HepG2 (cell line): ENCODE measurements around the gene PMEPA1. TPM values are rescaled to one million over a fixed set of nuclear protein-coding genes. Genes with fewer than 3 reads are reported as not detected.

Source experiments
- ATAC-seq: fragments of 200-7000 bp; cut with Tn5 transposase; 3 replicates; pipeline ENCODE4 v1.9.1; 2020; ENCODE audit warnings: mild to moderate bottlenecking, moderate library complexity
- BruUV-seq: library from RNA; stranded (reverse); fragments of 400-500 nt; replicated peaks from 2 replicates; lab custom pipeline; 2021; lab: Mats Ljungman, UMichigan
- CTCF ChIA-PET: fragments of 300-600 bp; formaldehyde crosslinking; extraction: SDS; loops from one replicate; lab custom pipeline; 2021; ENCODE audit warnings: low total read pairs, inconsistent platforms, low intra/inter-chr PET ratio; lab: Yijun Ruan, JAX
- POLR2A ChIA-PET: fragments of 350-600 bp; sonication (Branson Sonifier 250); formaldehyde crosslinking; loops from one replicate; lab custom pipeline; 2020; ENCODE audit warnings: antibody characterized with exemption, inconsistent platforms; lab: Yijun Ruan, JAX
- DNase-seq: peaks from one replicate; pipeline ENCODE4 v3.0.0-alpha.2; 2015; ENCODE audit warnings: low spot score
- FAIRE-seq: peaks from 3 replicates; lab custom pipeline; 2011; peaks lifted over from hg19 to GRCh38; lab: Jason Lieb, UNC
- H2AFZ ChIP-seq: one replicate; pipeline ENCODE4 v1.6.1; 2011; ENCODE audit warnings: low read length, inconsistent platforms
- H3K27ac ChIP-seq: fragments of 300-600 bp; 3 replicates; pipeline ENCODE4 v1.8.0; 2011; ENCODE audit warnings: mixed run types, mild to moderate bottlenecking, mixed read lengths, low read length, inconsistent platforms; ENCODE audit not compliant: insufficient read depth; ENCODE audit errors: extremely low read length
- H3K27me3 ChIP-seq, 2 experiments: fragments of 200-600 bp in 1 of 2; 2 replicates in 1 of 2; 3 replicates in 1 of 2; pipeline versions ENCODE4 v1.6.0 to v1.8.0; 2011; ENCODE audit warnings: low read length in 2 of 2, mild to moderate bottlenecking in 2 of 2, moderate library complexity in 2 of 2, inconsistent platforms in 1 of 2; ENCODE audit not compliant: insufficient read depth in 2 of 2, control insufficient read depth in 1 of 2
- H3K36me3 ChIP-seq, 2 experiments: fragments of 200-600 bp in 1 of 2; replicated peaks in 1 of 2; 2 replicates in 1 of 2; 3 replicates in 1 of 2; pipeline versions ENCODE4 v1.5.1 to v1.8.0; 2011; ENCODE audit warnings: low read length in 2 of 2, inconsistent platforms in 1 of 2; ENCODE audit not compliant: insufficient read depth in 2 of 2, control insufficient read depth in 1 of 2
- H3K4me1 ChIP-seq: 2 replicates; pipeline ENCODE4 v1.5.1; 2012; ENCODE audit warnings: low read length, inconsistent platforms; ENCODE audit not compliant: insufficient read depth
- H3K4me2 ChIP-seq: 2 replicates; pipeline ENCODE4 v1.6.0; 2011; ENCODE audit warnings: low read depth, low read length, inconsistent platforms
- H3K4me3 ChIP-seq, 3 experiments: fragments of 200-600 bp in 1 of 3; sonication (generic), shearing (Covaris generic) in 1 of 3; replicated peaks in 1 of 3; 2 replicates each; pipeline ENCODE4 v1.5.1; 2011 to 2016; ENCODE audit warnings: low read length in 3 of 3, inconsistent platforms in 2 of 3, low read depth in 2 of 3, mild to moderate bottlenecking in 2 of 3, control low read depth in 1 of 3, mixed read lengths in 1 of 3; ENCODE audit not compliant: insufficient read depth in 1 of 3
- H3K79me2 ChIP-seq: one replicate; pipeline ENCODE4 v1.6.1; 2011; ENCODE audit warnings: low read length, inconsistent platforms; ENCODE audit not compliant: insufficient read depth
- H3K9ac ChIP-seq: 2 replicates; pipeline ENCODE4 v1.6.0; 2011; ENCODE audit warnings: mild to moderate bottlenecking, low read depth, low read length, inconsistent platforms; ENCODE audit not compliant: insufficient read depth
- H3K9me3 ChIP-seq: 2 replicates; pipeline ENCODE4 v1.5.1; 2012; ENCODE audit warnings: mild to moderate bottlenecking, low read length
- H4K20me1 ChIP-seq: 2 replicates; pipeline ENCODE4 v1.6.0; 2011; ENCODE audit warnings: inconsistent platforms, mild to moderate bottlenecking, low read length, moderate library complexity; ENCODE audit not compliant: insufficient read depth
- BCL6 ChIP-seq: IDR thresholded peaks from 2 replicates; pipeline ENCODE4 v1.6.1; 2016; ENCODE audit warnings: missing genetic modification reagents, missing compliant biosample characterization
- EZH2 ChIP-seq: conservative IDR thresholded peaks from 2 replicates; pipeline ENCODE4 v1.6.1; 2012; ENCODE audit warnings: mild to moderate bottlenecking, low read depth, low read length, moderate library complexity
- MXD4 ChIP-seq: IDR thresholded peaks from 2 replicates; pipeline ENCODE4 v1.6.1; 2016; ENCODE audit warnings: mild to moderate bottlenecking, missing biosample characterization, missing genetic modification reagents
- NPAS2 ChIP-seq: sonication (generic); formaldehyde crosslinking; IDR thresholded peaks from 2 replicates; pipeline ENCODE4 v1.8.0; 2022; ENCODE audit warnings: mild to moderate bottlenecking, missing genetic modification reagents, borderline replicate concordance
- SMYD3 ChIP-seq: sonication (generic); formaldehyde crosslinking; IDR thresholded peaks from 2 replicates; pipeline ENCODE4 v1.8.1; 2023; ENCODE audit warnings: mild to moderate bottlenecking, missing genetic modification reagents
- SP4 ChIP-seq: sonication (generic); formaldehyde crosslinking; IDR thresholded peaks from 2 replicates; pipeline ENCODE4 v1.8.1; 2023; ENCODE audit warnings: mild to moderate bottlenecking, missing genetic modification reagents
- SP5 ChIP-seq: IDR thresholded peaks from 2 replicates; pipeline ENCODE4 v1.6.1; 2016; ENCODE audit warnings: low read depth, borderline replicate concordance
- ZNF225 ChIP-seq: sonication (generic); formaldehyde crosslinking; IDR thresholded peaks from 2 replicates; pipeline ENCODE4 v1.4.0; 2020; ENCODE audit warnings: mild to moderate bottlenecking, missing genetic modification reagents
- WGBS: methylation state at CpG from one replicate; pipeline ENCODE4 v1.1.6; 2017; ENCODE audit warnings: low lambda C conversion rate; 5-methylcytosine and 5-hydroxymethylcytosine counted together
- in situ Hi-C: cut with HindIII; loops from 2 replicates; pipeline ENCODE4 v1.10.0; 2017; ENCODE audit warnings: low pct_unique_long_range_greater_than_20kb; ENCODE audit not compliant: extremely low pct_ligation_motif_present
- intact Hi-C: fragments of 100-400 bp; cut with micrococcal nuclease; formaldehyde crosslinking; loops from one replicate; pipeline ENCODE4 v1.10.0; 2022; ENCODE audit not compliant: unreplicated experiment
- polyA plus RNA-seq, 8 experiments: library from polyadenylated mRNA; depleted of rRNA in 3 of 8; stranded (reverse) in 7 of 8; unstranded in 1 of 8; fragments of >200 nt; fragmentation: Illumina TruSeq in 4 of 8; extraction: Trizol in 4 of 8; gene quantifications; 2 replicates each; pipeline versions ENCODE4 v1.2.1 to v1.2.3, GENCODE V29; 2011 to 2016; ENCODE audit warnings: low read depth in 4 of 8, missing spikeins in 1 of 8, mixed read lengths in 1 of 8; ENCODE audit not compliant: insufficient read depth in 1 of 8
- total RNA-seq, 5 experiments: library from RNA; depleted of rRNA; stranded (reverse); fragments of >200 nt; fragmentation: Illumina TruSeq; extraction: Trizol; gene quantifications; 2 replicates each; pipeline ENCODE4 v1.2.3, GENCODE V29; 2016; ENCODE audit warnings: low read depth in 1 of 5
- TF ChIP-seq, protein P1 (sequence below): sonication (generic); formaldehyde crosslinking; conservative IDR thresholded peaks from 2 replicates; pipeline ENCODE4 v1.8.0; 2022; ENCODE audit warnings: low read depth, missing genetic modification reagents
- TF ChIP-seq, protein P2 (sequence below): IDR thresholded peaks from 2 replicates; pipeline ENCODE4 v1.6.1; 2016; ENCODE audit warnings: mild to moderate bottlenecking

Gene PMEPA1
- total and polyA plus RNA-seq, 2 of the 13 experiments (the other 11 are each of a cell fraction or from before 2014, with no cell fraction given), result not detected

- ChIA-PET CTCF (no interaction called here), POLR2A (no interaction called here)
- Histone ChIP-seq H3K27ac (no peak overlapping the region), H3K4me3 (no peak overlapping the region), H3K9me3 (no peaks in the 10 kb centered on the region), H3K36me3 (no peaks in the 10 kb centered on the region), H3K27me3 (0 out of 5 replicates have a peak, but pooled peaks cover 0 to 4% of the 10 kb centered on the region in 2 experiments), H3K79me2 (no peaks in the 10 kb centered on the region), H3K9ac (no peak overlapping the region), H3K4me1 (no peaks in the 10 kb centered on the region), H2AFZ (no peak overlapping the region), H3K4me2 (no peak overlapping the region), H4K20me1 (no peaks in the 10 kb centered on the region)
- DNase-seq (no peak), FAIRE-seq (no peak), ATAC-seq (no peak)
- intact Hi-C loops (no loop called here), in situ Hi-C loops (no loop called here)
- 15% methylated on average over 5 of the region's 5 CpGs for WGBS
- TF ChIP-seq SP4 (CRISPR knock-in tag), result no peak
- TF ChIP-seq BCL6, result no peak
- no peak for TF ChIP-seq MXD4 (CRISPR knock-in tag)
- TF ChIP-seq ZNF225 (CRISPR knock-in tag), result no peak
- TF ChIP-seq SMYD3, result no peak
- TF ChIP-seq SP5, result no peak
- TF ChIP-seq, protein P1, sequence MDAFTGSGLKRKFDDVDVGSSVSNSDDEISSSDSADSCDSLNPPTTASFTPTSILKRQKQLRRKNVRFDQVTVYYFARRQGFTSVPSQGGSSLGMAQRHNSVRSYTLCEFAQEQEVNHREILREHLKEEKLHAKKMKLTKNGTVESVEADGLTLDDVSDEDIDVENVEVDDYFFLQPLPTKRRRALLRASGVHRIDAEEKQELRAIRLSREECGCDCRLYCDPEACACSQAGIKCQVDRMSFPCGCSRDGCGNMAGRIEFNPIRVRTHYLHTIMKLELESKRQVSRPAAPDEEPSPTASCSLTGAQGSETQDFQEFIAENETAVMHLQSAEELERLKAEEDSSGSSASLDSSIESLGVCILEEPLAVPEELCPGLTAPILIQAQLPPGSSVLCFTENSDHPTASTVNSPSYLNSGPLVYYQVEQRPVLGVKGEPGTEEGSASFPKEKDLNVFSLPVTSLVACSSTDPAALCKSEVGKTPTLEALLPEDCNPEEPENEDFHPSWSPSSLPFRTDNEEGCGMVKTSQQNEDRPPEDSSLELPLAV, result no peak
- BruUV-seq, result no TSS peak
Measured at GRCh38 chr20:57638895-57639236, 70.9 kb downstream of the PMEPA1 start.

DNA sequence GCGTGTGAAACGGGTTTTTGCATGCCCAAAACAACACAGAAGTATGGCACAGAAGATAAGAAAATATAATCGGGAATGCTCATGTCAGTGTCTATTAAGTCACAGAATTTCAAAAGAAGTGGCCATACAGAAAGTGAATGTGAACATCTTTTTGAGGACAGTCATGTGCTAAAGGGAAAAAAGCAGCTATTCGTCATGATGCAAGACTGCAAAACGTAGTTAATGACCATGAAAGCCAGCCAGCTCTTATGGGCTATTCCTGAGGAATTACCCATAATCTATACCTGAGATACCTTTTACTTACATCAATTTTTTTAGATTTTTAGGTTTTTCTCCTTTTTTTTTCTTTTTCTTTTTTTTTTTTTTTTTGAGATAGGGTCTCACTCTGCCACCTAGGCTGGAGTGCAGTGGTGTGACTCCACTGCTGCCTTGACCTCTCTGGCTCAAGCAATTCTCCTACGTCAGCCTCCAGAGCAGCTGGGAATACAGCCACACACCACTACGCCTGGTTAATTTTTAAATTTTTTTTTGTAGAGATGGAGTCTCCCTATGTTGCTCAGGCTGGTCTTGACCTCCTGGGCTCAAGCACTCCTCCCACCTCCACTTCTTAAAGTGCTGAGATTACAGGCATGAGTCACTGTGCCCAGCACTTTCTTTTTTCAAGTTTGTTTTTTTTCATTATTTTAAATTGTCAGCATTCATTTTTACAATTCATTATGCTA is 71.5 kb downstream of the PMEPA1 start:
- ChIA-PET CTCF (no interaction called here), POLR2A (no interaction called here)
- FAIRE-seq (no peak), ATAC-seq (no peak), DNase-seq (no peak)
- H3K9ac ChIP-seq, result no peak overlapping the region
- no peaks in the 10 kb centered on the region for H3K4me1 ChIP-seq
- H3K4me2 ChIP-seq, result no peak overlapping the region
- no peaks in the 10 kb centered on the region for H3K79me2 ChIP-seq
- H3K4me3 ChIP-seq, result no peak overlapping the region
- BruUV-seq, result no TSS peak
- H3K27ac ChIP-seq, result no peak overlapping the region
- no peaks in the 10 kb centered on the region for H3K36me3 ChIP-seq
- TF ChIP-seq, protein P2, sequence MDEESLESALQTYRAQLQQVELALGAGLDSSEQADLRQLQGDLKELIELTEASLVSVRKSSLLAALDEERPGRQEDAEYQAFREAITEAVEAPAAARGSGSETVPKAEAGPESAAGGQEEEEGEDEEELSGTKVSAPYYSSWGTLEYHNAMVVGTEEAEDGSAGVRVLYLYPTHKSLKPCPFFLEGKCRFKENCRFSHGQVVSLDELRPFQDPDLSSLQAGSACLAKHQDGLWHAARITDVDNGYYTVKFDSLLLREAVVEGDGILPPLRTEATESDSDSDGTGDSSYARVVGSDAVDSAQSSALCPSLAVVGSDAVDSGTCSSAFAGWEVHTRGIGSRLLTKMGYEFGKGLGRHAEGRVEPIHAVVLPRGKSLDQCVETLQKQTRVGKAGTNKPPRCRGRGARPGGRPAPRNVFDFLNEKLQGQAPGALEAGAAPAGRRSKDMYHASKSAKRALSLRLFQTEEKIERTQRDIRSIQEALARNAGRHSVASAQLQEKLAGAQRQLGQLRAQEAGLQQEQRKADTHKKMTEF (CRISPR knock-in tag), result no peak
- no peak for TF ChIP-seq NPAS2 (CRISPR knock-in tag)
- TF ChIP-seq EZH2, result 0 out of 2 replicates have a peak, but pooled peaks have one; percentile 24
- no peak overlapping the region for H2AFZ ChIP-seq
- H4K20me1 ChIP-seq, result no peaks in the 10 kb centered on the region
- 24% methylated on average over 7 of the region's 7 CpGs for WGBS
- H3K27me3 ChIP-seq, result 0 out of 5 replicates have a peak, but pooled peaks cover 0 to 4% of the 10 kb centered on the region in 2 experiments
- in situ Hi-C loops (no loop called here), intact Hi-C loops (no loop called here)
- no peaks in the 10 kb centered on the region for H3K9me3 ChIP-seq
